ENCODE measurements around the gene NIN.

The NIN gene

GRCh38 chr14:50837850-50838470, 7.0 kb upstream of the NIN start:
- 95% methylated on average over 2 of the region's 2 CpGs for whole genome bisulfite sequencing
- no peak overlapping the region for H3K9ac ChIP-seq (ENCODE audit: low read depth, low read length)
- H3K27ac ChIP-seq (ENCODE audit: low read depth, low read length): no peak overlapping the region
- no peaks in the 10 kb centered on the region for H3K36me3 ChIP-seq (ENCODE audit: insufficient read depth, low read length)
- peaks cover 21% of the 10 kb centered on the region for H3K27me3 ChIP-seq (ENCODE audit: insufficient read depth, low read length)
- no peaks in the 10 kb centered on the region for H3K4me1 ChIP-seq (ENCODE audit: insufficient read depth, low read length)
- no peaks in the 10 kb centered on the region for H3K9me3 ChIP-seq (ENCODE audit: insufficient read depth, low read depth, low read length)
- no peak overlapping the region for H3K4me3 ChIP-seq (ENCODE audit: low read length)

DNA sequence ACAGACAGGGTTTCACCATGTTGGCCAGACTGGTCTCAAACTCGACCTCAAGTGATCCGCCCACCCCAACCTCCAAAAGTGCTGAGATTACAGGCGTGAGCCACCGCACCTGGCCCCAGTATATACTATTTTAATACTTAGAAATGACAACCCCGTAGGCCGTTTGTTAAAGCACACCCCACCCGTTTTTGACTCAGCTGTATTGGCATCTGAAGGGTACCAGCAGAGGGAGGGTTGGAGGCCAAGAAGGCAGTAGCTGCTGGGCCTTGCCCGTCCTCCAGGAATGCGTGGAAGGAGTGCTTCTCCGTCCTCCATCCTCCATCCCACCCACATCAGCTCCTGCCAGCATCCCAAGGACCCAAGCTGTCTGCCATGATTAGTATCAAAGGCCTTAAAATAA, 6.3 kb upstream of the NIN start:
- Histone ChIP-seq H3K27me3 (ENCODE audit: insufficient read depth, low read length) (peaks cover 28% of the 10 kb centered on the region), H3K36me3 (ENCODE audit: insufficient read depth, low read length) (no peaks in the 10 kb centered on the region), H3K4me1 (ENCODE audit: insufficient read depth, low read length) (no peaks in the 10 kb centered on the region), H3K4me3 (ENCODE audit: low read length) (no peak overlapping the region), H3K9me3 (ENCODE audit: insufficient read depth, low read depth, low read length) (no peaks in the 10 kb centered on the region), H3K27ac (ENCODE audit: low read depth, low read length) (no peak overlapping the region), H3K9ac (ENCODE audit: low read depth, low read length) (no peak overlapping the region)
- 94% methylated on average over 10 of the region's 10 CpGs for WGBS

DNA sequence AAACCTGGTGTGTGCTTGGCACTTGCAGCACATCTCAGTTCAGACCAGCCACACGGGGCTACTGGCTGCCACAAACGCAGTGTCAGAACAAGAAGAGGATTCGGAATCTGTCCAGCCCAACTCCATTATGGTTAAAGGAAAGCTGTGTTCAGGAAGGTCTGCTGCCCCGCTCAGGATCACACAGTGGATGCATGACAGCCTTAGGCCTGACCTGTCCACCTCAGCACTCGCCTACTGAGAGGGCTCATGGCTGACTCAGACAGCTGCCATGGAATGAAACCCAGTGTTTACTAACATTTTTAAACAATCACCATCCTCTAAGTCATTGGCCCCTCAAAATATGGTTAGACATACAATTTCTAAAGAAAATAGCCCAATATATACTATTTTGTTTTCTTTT, 5.6 kb upstream of the NIN start:
- Histone ChIP-seq H3K9me3 (ENCODE audit: insufficient read depth, low read depth, low read length) (no peaks in the 10 kb centered on the region), H3K36me3 (ENCODE audit: insufficient read depth, low read length) (no peaks in the 10 kb centered on the region), H3K9ac (ENCODE audit: low read depth, low read length) (no peak overlapping the region), H3K4me3 (ENCODE audit: low read length) (no peak overlapping the region), H3K27me3 (ENCODE audit: insufficient read depth, low read length) (peaks cover 36% of the 10 kb centered on the region), H3K27ac (ENCODE audit: low read depth, low read length) (no peak overlapping the region), H3K4me1 (ENCODE audit: insufficient read depth, low read length) (peaks cover 4% of the 10 kb centered on the region; the same call in 1 of the 2 replicates)
- 89% methylated on average over 5 of the region's 5 CpGs for WGBS

DNA sequence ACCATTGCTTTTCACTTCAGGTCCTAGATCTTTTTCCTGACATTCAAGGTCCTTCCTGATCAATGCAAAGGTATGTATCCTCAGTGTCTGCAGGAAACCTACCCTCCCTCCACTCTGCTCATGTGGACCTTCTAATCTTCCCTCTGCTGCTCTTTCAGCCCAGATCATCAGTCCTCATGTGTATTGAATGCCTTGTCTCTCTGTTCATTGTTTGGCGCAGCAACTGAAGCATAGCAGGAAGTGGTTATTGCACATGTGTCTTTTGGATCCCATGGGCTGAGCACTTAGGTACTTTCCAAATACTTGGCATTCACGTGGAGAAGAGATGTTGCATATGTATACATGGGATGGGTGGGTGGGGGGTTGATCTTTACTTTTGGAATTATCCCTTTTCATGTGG, 4.3 kb upstream of the NIN start:
- Histone ChIP-seq H3K9ac (ENCODE audit: low read depth, low read length) (no peak overlapping the region), H3K9me3 (ENCODE audit: insufficient read depth, low read depth, low read length) (no peaks in the 10 kb centered on the region), H3K4me1 (ENCODE audit: insufficient read depth, low read length) (peaks cover 4% of the 10 kb centered on the region; the same call in 1 of the 2 replicates), H3K4me3 (ENCODE audit: low read length) (no peak overlapping the region), H3K27me3 (ENCODE audit: insufficient read depth, low read length) (peaks cover 41% of the 10 kb centered on the region), H3K27ac (ENCODE audit: low read depth, low read length) (no peak overlapping the region), H3K36me3 (ENCODE audit: insufficient read depth, low read length) (no peaks in the 10 kb centered on the region)
- WGBS: 86% methylated on average over 2 of the region's 2 CpGs

DNA sequence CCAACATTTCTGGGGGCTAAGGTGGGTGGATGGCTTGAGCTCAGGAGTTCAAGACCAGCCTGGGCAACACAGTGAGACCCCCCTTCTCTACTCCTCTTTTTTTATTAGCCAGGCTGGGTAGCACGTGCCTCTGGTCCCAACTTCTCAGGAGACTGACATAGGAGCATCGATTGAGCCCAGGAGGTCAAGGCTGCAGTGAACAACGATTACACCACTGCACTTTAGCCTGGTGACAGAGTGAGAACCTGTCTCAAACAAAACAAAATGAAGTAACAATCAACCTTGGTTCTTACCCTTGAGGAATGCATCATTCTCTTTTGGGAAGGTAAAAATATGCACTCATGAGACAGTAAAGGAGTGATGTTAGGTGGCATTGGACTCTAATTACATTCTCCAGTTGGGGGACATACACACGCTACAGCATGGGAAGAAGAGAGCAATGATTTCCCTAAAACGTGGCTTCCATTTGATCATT, 3.9 kb upstream of the NIN start:
- Histone ChIP-seq H3K4me3 (ENCODE audit: low read length) (no peak overlapping the region), H3K4me1 (ENCODE audit: insufficient read depth, low read length) (peaks cover 4% of the 10 kb centered on the region; the same call in 1 of the 2 replicates), H3K27ac (ENCODE audit: low read depth, low read length) (no peak overlapping the region), H3K27me3 (ENCODE audit: insufficient read depth, low read length) (peaks cover 45% of the 10 kb centered on the region), H3K9ac (ENCODE audit: low read depth, low read length) (no peak overlapping the region), H3K36me3 (ENCODE audit: insufficient read depth, low read length) (no peaks in the 10 kb centered on the region), H3K9me3 (ENCODE audit: insufficient read depth, low read depth, low read length) (no peaks in the 10 kb centered on the region)
- 91% methylated on average over 5 of the region's 5 CpGs for WGBS

GRCh38 chr14:50832935-50833630, 2.1 kb upstream of the NIN start:
- Histone ChIP-seq H3K4me1 (ENCODE audit: insufficient read depth, low read length) (peaks cover 15% of the 10 kb centered on the region; the same call in 1 of the 2 replicates), H3K27me3 (ENCODE audit: insufficient read depth, low read length) (peaks cover 63% of the 10 kb centered on the region)
- 91% methylated on average over 6 of the region's 6 CpGs for WGBS

GRCh38 chr14:50831726-50832168, 785 bp upstream of the NIN start:
- H3K27ac ChIP-seq (ENCODE audit: low read depth, low read length): no peak overlapping the region
- H3K4me3 ChIP-seq (ENCODE audit: low read length): peak overlapping the region; percentile 67
- H3K4me1 ChIP-seq (ENCODE audit: insufficient read depth, low read length): peaks cover 15% of the 10 kb centered on the region; the same call in 1 of the 2 replicates
- 6% methylated on average over 10 of the region's 10 CpGs for WGBS
- H3K9me3 ChIP-seq (ENCODE audit: insufficient read depth, low read depth, low read length): no peaks in the 10 kb centered on the region
- no peak overlapping the region for H3K9ac ChIP-seq (ENCODE audit: low read depth, low read length)
- H3K36me3 ChIP-seq (ENCODE audit: insufficient read depth, low read length): no peaks in the 10 kb centered on the region
- H3K27me3 ChIP-seq (ENCODE audit: insufficient read depth, low read length): peaks cover 76% of the 10 kb centered on the region

More at GRCh38 chr14:50832935-50833630, 2.1 kb upstream of the NIN start:
- no peak overlapping the region for H3K9ac ChIP-seq (ENCODE audit: low read depth, low read length)
- H3K4me3 ChIP-seq (ENCODE audit: low read length): no peak overlapping the region
- no peaks in the 10 kb centered on the region for H3K36me3 ChIP-seq (ENCODE audit: insufficient read depth, low read length)
- H3K9me3 ChIP-seq (ENCODE audit: insufficient read depth, low read depth, low read length): no peaks in the 10 kb centered on the region
- no peak overlapping the region for H3K27ac ChIP-seq (ENCODE audit: low read depth, low read length)

DNA sequence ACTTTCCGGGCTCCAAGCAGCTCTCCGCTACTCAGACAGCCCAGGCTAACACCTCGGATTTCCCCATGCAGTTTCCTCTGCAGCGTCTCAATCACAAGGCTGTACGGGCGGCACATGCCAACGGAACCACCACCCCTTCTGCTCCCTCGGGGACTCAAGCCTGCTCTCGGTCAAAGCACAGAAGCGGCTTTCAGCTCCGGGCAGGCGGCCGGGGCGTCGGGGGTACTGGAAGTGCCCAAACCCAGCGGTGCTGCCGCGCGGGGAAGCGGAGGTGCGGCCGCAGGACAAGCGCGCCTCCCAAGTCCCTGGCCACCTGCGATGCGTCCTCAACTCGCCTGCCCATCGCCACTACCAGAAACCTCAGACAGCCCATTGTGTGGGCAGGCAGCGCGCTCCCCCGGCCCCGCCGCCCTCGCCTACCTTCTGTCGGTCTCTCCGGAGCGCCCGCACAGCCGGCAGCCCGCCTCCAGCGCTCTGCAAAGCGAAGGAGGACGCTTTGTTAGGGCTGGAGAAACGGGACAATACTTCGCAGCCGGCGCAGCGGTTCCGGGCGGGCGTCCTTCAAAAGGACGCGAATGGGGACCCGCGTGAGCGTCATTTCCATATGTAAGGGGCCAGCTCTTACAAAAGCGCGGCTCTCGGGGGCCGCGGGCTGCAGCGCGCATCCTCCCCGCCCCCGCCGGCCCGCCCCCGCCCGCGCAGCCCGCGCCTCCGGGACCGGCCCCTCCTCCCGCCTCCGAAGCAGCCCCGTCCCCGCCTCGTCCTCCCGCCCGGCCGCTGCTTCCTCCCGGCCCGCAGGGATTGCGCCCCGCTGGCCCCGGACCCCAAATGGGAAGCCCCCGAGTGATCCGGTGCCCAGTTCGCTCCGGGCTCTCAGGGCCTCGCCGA, 674 bp downstream of the NIN start:
- Histone ChIP-seq H3K9me3 (ENCODE audit: insufficient read depth, low read depth, low read length) (no peaks in the 10 kb centered on the region), H3K36me3 (ENCODE audit: insufficient read depth, low read length) (no peaks in the 10 kb centered on the region), H3K4me3 (ENCODE audit: low read length) (peak overlapping the region; percentile 67), H3K27ac (ENCODE audit: low read depth, low read length) (peak overlapping the region; percentile 88; the same call in 1 of the 2 replicates), H3K9ac (ENCODE audit: low read depth, low read length) (peak overlapping the region; percentile 77), H3K27me3 (ENCODE audit: insufficient read depth, low read length) (peaks cover 91% of the 10 kb centered on the region), H3K4me1 (ENCODE audit: insufficient read depth, low read length) (peaks cover 15% of the 10 kb centered on the region; the same call in 1 of the 2 replicates)
- WGBS: under 1% methylated on average over 93 of the region's 93 CpGs

DNA sequence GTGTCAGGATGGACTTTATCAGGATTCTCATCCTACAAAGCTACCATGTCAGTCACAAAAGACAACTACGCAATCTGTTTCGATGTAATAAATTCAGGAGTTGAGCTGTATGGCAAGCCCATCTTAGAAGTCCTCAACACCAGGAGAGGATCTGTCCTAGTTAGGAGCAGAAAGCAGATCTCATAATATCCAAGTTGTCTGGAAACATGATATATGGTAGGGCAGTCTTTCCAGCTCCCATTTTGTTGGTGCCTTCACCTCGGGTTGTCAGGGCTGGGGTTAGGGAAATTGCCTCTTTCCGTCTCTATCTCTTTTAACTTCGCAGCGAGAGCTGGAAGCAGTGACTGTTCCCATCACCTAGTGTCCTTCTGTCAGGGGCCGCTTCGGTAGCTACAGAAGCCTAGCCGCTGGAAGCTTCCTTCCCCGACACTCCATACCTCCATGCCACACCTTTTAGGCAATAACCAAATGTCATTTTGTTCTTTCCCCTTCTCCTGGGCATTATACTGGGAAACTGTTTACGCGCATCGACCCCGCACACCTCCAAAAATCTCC, 1.4 kb downstream of the NIN start:
- peaks cover 91% of the 10 kb centered on the region for H3K27me3 ChIP-seq (ENCODE audit: insufficient read depth, low read length)
- H3K4me1 ChIP-seq (ENCODE audit: insufficient read depth, low read length): peaks cover 15% of the 10 kb centered on the region; the same call in 1 of the 2 replicates
- H3K9me3 ChIP-seq (ENCODE audit: insufficient read depth, low read depth, low read length): no peaks in the 10 kb centered on the region
- H3K9ac ChIP-seq (ENCODE audit: low read depth, low read length): peak overlapping the region; percentile 39
- no peaks in the 10 kb centered on the region for H3K36me3 ChIP-seq (ENCODE audit: insufficient read depth, low read length)
- peak overlapping the region; percentile 80; the same call in 1 of the 2 replicates for H3K27ac ChIP-seq (ENCODE audit: low read depth, low read length)
- 10% methylated on average over 14 of the region's 14 CpGs for WGBS
- H3K4me3 ChIP-seq (ENCODE audit: low read length): peak overlapping the region; percentile 67

DNA sequence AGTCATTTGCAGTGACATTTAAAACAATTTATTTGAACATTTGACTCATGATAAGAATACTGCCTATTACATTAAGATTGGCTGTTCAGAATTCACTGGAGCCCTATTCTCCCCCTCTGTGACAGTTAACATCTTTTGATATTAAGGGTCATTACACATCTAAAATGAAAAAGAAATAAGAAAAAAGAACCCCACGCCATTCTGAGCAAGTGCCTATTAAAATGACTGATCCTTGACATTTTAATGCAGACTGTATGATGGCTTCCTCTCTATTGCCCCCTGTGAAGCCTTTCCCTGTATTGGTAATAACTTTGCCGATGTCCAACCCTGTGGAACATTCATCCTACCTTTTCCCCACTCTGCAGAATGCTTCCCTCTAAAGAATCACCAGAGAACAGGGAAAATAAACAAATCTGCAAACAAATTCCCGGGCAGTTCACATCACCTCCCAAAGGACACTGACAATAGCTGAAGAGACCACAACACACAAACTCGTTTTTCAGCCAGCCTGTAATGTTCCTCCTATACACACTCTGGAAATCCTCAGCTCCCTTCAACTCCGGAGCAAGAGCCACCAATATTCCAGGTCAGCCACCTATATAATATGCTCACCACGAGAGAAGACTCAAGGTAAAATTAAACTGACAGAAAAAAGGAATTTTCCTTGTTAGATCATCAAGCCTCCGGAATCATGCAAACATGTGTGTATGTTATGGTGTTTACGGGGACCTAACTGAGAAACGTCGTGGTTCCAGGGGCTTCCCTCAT, 2.1 kb downstream of the NIN start:
- Histone ChIP-seq H3K27ac (ENCODE audit: low read depth, low read length) (no peak overlapping the region), H3K4me3 (ENCODE audit: low read length) (peak overlapping the region; percentile 67), H3K9me3 (ENCODE audit: insufficient read depth, low read depth, low read length) (no peaks in the 10 kb centered on the region), H3K4me1 (ENCODE audit: insufficient read depth, low read length) (peaks cover 21% of the 10 kb centered on the region), H3K36me3 (ENCODE audit: insufficient read depth, low read length) (no peaks in the 10 kb centered on the region), H3K9ac (ENCODE audit: low read depth, low read length) (no peak overlapping the region), H3K27me3 (ENCODE audit: insufficient read depth, low read length) (peaks cover 91% of the 10 kb centered on the region)
- 33% methylated on average over 10 of the region's 10 CpGs for WGBS

Measured in HUES64 (cell line).